Measurements from ENCODE around the gene FYB2. TPM values are rescaled to one million over a fixed set of nuclear protein-coding genes. Genes with fewer than 3 reads are reported as not detected.

FYB2 gene, protein sequence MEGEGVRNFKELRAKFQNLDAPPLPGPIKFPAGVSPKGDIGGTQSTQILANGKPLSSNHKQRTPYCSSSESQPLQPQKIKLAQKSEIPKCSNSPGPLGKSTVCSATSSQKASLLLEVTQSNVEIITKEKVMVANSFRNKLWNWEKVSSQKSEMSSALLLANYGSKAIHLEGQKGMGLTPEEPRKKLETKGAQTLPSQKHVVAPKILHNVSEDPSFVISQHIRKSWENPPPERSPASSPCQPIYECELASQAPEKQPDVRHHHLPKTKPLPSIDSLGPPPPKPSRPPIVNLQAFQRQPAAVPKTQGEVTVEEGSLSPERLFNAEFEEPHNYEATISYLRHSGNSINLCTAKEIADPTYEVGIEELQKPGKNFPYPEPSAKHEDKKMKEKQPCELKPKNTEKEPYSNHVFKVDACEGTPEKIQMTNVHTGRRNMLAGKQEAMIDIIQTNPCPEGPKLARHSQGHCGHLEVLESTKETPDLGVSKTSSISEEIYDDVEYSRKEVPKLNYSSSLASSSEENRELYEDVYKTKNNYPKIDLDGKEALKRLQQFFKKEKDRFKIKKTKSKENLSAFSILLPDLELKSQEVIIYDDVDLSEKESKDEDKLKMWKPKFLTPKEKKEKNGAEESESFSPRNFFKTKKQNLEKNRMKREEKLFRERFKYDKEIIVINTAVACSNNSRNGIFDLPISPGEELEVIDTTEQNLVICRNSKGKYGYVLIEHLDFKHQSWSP
- total RNA-seq, result under 1 TPM in 1 of 4 donors, not detected in 3; under 0.01 TPM

- WGBS, 2 donors, result 13 to 60% methylated on average over 3 to 7 of the region's 10 CpGs
- intact Hi-C loops (cut with DNase I), result no loop called here
- TF ChIP-seq POLR2A (IDR thresholded peaks at IDR 0.05), result no peak
- no peak for TF ChIP-seq CTCF (IDR thresholded peaks at IDR 0.05)
- Histone ChIP-seq H3K4me3 (no peak within 1 kb of the TSS), H3K4me1 (peaks cover 16 to 48% (median 18%) of the 10 kb centered on the region in 3 donors), H3K27ac (peak within 1 kb of the TSS in 2 of 4 donors; percentile 28 to 45), H3K27me3 (no peaks in the 10 kb centered on the region), H3K9me3 (no peaks in the 10 kb centered on the region), H3K36me3 (no peaks in the 10 kb centered on the region)
- no peak for DNase-seq
Measured at GRCh38 chr1:56819387-56819899, at the start of gene FYB2. TSS of gene FYB2 (minus strand) at chr1:56819404. CDS start at chr1:56819290, 114 bp downstream.

GRCh38 chr1:56868761-56869160, 49.6 kb upstream of the FYB2 start:
- no peak overlapping the region for H3K4me3 ChIP-seq
- H3K27ac ChIP-seq, result no peak overlapping the region
- peaks cover 0 to 12% (median 0%) of the 10 kb centered on the region in 4 donors for H3K27me3 ChIP-seq
- intact Hi-C loops (cut with DNase I), result no loop called here
- DNase-seq, result no peak
- WGBS, 2 donors, result 46 to 57% methylated on average over 2 of the region's 2 CpGs
- no peak for TF ChIP-seq POLR2A (IDR thresholded peaks at IDR 0.05)
- TF ChIP-seq CTCF (IDR thresholded peaks at IDR 0.05), result no peak
- no peaks in the 10 kb centered on the region for H3K4me1 ChIP-seq
- no peaks in the 10 kb centered on the region for H3K36me3 ChIP-seq
- no peaks in the 10 kb centered on the region for H3K9me3 ChIP-seq

DNA sequence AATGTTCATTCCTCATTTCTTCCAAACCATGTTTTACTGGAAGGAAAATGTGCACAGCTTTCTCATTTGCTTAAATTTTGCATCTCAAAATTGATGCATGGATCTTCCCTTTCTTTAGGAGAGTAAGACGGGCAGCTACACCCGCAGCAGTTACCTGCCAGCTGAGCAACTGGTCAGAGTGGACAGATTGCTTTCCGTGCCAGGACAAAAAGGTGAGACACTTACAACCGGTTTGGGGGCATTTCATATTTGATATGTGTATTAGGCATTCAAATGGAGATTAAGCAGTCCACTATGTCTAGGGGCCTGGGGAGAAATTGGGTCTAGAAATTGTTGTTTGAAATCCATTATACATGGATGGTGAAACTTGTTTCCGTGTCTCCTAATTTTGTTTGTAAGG, 48.3 kb upstream of the FYB2 start:
- intact Hi-C loops (cut with DNase I), result no loop called here
- Histone ChIP-seq H3K27ac (no peak overlapping the region), H3K36me3 (no peaks in the 10 kb centered on the region), H3K4me1 (no peaks in the 10 kb centered on the region), H3K9me3 (no peaks in the 10 kb centered on the region), H3K4me3 (no peak overlapping the region), H3K27me3 (peaks cover 0 to 12% (median 0%) of the 10 kb centered on the region in 4 donors)
- 36 to 48% methylated on average over 5 of the region's 5 CpGs for WGBS, 2 donors
- TF ChIP-seq POLR2A (IDR thresholded peaks at IDR 0.05) (no peak), CTCF (IDR thresholded peaks at IDR 0.05) (no peak)
- DNase-seq, result no peak

DNA sequence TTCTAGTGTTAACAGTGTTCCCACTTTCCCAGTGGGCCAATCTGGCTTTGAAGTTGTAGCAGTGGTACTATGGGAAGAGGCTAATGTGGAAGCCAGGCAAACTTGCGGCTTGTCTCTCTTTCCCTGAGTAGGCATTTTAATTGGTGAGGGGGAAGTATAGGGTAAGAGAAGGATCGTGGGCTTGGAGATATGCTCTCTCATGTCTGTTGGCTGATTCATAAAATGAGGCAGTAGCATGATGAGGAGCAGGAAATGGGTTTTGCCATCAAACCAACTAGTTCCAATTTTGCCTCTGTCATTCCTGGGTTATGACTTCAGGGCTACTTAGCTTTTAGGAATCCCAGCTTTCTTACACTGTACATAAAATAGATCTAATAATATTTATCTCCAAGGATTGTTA, 47.5 kb upstream of the FYB2 start:
- no peak overlapping the region for H3K27ac ChIP-seq
- WGBS, 2 donors, result 59 to 61% methylated on average over 2 of the region's 2 CpGs
- no peak overlapping the region for H3K4me3 ChIP-seq
- TF ChIP-seq POLR2A (IDR thresholded peaks at IDR 0.05) (no peak), CTCF (IDR thresholded peaks at IDR 0.05) (no peak)
- no peak for DNase-seq
- no peaks in the 10 kb centered on the region for H3K36me3 ChIP-seq
- intact Hi-C loops (cut with DNase I), result no loop called here
- H3K27me3 ChIP-seq, result peaks cover 0 to 12% (median 0%) of the 10 kb centered on the region in 4 donors
- no peaks in the 10 kb centered on the region for H3K4me1 ChIP-seq
- H3K9me3 ChIP-seq, result no peaks in the 10 kb centered on the region

DNA sequence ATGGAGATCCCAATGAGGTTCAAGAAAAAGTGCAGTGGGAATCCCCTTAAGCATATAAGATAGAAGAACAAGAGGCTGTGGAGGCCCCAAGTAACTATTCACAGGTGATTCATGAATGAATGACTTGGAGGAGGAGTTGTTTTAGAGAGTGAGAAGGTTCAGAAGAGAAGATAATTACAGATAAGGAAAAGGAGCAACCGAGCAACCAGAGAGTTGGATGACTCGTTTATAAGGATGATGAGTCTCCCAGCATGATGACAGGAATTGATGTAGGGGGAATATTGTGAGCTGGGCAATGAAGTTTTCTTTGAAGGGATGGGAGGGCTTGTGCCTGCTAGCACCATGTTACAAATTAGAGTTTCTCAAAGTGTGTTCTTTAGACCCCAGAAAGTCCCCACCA, 45.2 kb upstream of the FYB2 start:
- no peak overlapping the region for H3K4me3 ChIP-seq
- no peaks in the 10 kb centered on the region for H3K4me1 ChIP-seq
- no peaks in the 10 kb centered on the region for H3K9me3 ChIP-seq
- no peaks in the 10 kb centered on the region for H3K36me3 ChIP-seq
- H3K27ac ChIP-seq, result no peak overlapping the region
- intact Hi-C loops (cut with DNase I), result no loop called here
- TF ChIP-seq CTCF (IDR thresholded peaks at IDR 0.05), result no peak
- no peak for TF ChIP-seq POLR2A (IDR thresholded peaks at IDR 0.05)
- peaks cover 0 to 9% (median 0%) of the 10 kb centered on the region in 4 donors for H3K27me3 ChIP-seq
- DNase-seq, result no peak
- WGBS, 2 donors, result 57 to 65% methylated on average over 2 of the region's 2 CpGs

Data from esophagus squamous epithelium (tissue), 5 donors.